NOMO-1 (cell line): ENCODE results near the gene MESD.
A peak's percentile ranks its signal among the peaks of the same experiment; 100 is the strongest.

Experiments
- DNase-seq, 2 experiments: peaks; one replicate each; lab custom pipeline; 2025; ENCODE audit not compliant: unreplicated experiment in 2 of 2; lab: John Stamatoyannopoulos, UW

The MESD gene

GRCh38 chr15:80989518-80990478 is at the start of gene MESD:
Gene MESD (minus strand): TSS chr15:80989819. CDS start chr15:80989791, 28 bp downstream.
- peak; percentile 89 to 96 for DNase-seq

DNA sequence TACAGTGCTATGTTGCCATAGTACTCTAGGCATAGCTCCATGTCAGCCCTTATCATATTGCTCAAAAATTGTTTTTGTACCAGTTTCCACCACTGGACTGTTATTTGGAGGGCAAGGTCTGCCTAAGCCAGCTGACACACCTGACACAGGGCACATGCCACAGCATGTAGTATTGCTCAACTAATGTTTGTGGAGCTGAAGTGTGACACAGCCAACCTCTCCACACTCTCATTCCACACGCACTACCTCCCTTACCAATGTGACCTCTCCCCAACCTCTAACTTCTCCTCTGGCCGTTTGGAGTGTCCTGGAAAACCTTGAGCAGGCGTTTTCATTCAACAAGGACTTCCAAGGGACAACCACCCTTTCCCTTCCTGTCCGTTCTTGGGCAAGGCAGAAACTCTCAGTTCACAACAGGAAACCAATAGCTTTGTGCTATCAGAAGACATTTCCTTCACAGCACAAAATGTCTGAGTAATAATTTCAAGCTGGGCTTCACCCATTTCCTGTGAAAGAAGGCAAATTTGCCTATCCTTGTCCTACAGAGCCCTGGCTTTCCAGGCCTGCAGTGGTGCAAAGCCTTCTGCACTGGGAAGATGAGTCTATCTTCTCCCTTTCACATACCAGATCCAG is 49.5 kb upstream of the MESD start:
- no peak for DNase-seq

GRCh38 chr15:81037952-81038743 is 48.5 kb upstream of the MESD start:
- DNase-seq, result no peak

GRCh38 chr15:81033508-81033907 is 43.9 kb upstream of the MESD start:
- no peak for DNase-seq

DNA sequence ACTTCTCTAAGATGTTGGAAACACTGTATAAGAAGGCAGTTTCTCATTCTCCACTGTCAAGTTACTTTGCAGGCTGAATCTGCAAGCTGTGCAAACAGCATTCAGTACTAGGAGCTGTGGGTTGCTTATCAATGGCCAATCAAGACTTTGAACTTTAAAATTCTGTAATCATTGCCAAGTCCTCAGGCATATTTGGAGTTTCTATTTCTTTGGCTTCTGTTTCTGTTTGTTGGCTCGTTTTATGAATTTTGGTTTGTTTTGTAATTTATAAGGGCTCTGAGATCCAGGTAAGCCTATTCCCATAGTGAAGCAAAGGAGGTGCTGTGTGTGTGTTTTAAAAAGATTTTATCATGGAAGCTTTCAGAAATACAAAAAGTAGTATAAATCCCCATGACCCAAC is 43.2 kb upstream of the MESD start:
- DNase-seq, result no peak

GRCh38 chr15:81032355-81032754 is 42.7 kb upstream of the MESD start:
- DNase-seq, result no peak

DNA sequence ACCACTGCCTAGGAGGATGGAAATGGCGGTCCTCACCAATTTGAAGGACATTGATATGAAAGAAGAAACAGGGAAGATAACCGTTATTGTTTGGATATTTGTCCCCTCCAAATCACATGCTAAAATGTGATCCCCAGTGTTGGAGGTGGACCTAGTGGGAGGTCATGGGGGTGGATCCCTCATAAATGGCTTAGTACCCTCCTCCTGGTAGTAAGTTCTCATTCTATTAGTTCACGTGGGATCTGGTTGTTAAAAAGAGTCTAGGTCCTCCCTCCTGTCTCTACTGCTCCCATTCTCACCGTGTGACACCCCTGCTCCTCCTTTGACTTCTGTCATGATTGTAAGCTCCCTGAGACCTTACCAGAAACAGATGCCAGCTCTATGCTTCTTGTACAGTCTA is 41.6 kb upstream of the MESD start:
- DNase-seq, result no peak

GRCh38 chr15:81030301-81030750 is 40.7 kb upstream of the MESD start:
- peak in 1 of 2 experiments; percentile 34 for DNase-seq

DNA sequence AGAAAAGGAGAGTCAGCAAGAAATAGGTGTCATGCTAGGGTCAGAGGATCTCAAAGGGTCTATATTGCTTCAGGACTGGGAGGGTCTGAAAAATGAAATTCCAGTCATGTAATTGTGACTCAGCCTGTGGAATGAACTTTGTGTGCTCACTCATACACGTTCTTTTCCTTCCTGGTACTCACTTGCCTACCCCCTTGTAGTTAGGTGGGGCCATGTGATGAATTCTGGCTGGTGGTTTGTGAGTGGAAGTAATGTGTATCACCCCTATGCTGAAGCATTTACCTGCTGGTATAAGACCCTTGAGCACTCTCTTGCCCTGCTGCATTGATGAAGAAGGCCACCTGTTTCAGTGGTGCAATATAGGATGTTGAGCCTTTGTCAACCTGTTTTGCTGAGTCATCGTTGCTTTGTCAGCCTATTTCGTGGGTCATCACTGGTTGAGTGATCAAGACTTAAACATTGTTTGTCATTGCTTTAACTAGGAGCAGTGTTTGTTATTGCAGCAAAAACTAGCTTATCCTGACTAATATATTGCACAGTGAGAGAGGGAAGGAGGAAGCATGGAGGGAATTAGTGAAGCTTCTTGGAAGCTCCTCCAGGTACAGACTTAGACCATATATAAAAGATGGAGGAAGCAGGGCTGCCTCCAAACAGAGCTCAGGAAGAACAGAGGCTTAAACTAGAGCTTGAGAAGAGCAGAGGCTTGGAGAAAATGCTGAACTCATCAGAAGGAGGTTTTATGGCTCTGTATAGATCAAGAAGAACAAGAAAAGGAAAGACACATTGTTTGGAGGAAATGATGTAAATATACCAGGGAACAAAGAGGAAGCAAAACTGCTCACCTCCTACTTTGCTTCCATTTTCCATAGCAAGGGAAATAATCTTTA is 40.0 kb upstream of the MESD start:
- DNase-seq, result peak in 1 of 2 experiments; percentile 34

DNA sequence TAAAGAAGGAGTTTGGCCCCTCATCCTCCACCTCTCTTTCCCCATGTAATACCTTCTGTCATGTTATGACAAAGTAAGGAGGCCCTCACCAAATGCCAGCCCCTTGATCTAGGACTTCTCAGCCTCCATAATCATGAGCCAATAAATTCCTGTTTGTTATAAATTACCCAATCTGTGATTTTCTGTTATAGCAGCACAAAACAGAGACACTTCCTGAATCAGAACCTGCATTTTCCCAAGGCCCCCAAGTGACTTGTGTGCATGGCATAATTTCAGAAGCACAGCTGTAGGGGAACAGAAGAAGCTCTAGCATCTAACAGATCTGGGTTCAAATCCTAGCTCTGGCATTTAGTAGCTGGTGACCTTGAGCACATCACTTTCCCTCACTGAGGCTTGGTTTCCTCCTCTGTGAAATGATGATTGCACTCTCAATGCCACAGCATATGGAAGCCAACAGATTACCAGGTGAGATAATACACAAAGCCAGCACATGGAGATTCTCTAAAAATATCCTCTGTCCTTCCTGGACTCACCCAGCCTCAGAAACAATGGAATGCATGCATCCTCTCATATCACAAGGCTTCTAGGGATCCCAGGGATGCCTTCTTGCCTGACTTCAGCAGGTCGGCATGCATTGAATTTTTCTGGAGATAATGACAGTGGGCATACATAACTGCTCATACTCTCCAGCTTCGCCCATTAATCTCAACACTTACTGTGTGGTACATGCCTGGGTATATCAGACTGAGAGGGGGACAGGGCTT is 37.4 kb upstream of the MESD start:
- no peak for DNase-seq

DNA sequence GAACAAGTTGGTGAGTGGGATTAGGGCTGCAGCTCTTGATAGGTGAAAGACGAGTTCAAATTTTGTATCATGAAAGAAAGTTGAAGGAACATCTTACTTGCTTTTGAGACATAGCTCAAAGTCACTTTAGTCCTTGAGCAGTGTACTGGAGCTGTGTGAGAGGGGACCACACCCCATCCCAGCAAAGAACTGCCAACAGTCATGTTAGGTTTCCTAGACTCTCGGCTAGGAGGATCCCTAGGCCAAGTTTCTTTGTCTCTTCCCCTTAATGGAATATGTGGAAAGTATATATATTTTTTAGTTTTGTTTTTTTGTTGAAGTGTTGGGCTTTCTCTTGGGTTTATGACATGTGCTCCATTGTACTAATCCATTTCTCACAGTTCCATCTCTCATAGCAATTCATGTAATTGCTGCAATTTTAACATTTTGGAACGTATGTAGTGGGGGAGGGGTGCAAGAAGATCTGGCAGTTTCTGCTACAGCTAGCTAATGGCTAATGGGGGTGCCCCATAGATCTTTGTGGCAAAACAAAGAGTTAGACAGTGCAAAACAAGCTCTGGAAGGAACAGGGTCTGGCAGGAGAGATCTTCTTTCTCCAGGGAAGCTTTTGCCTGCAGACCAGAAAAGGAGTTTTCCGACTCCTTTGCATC is 36.2 kb upstream of the MESD start:
- DNase-seq, result no peak

- DNase-seq, result peak in 1 of 2 experiments; percentile 15
Measured at GRCh38 chr15:81024936-81025335, 35.3 kb upstream of the MESD start.

DNA sequence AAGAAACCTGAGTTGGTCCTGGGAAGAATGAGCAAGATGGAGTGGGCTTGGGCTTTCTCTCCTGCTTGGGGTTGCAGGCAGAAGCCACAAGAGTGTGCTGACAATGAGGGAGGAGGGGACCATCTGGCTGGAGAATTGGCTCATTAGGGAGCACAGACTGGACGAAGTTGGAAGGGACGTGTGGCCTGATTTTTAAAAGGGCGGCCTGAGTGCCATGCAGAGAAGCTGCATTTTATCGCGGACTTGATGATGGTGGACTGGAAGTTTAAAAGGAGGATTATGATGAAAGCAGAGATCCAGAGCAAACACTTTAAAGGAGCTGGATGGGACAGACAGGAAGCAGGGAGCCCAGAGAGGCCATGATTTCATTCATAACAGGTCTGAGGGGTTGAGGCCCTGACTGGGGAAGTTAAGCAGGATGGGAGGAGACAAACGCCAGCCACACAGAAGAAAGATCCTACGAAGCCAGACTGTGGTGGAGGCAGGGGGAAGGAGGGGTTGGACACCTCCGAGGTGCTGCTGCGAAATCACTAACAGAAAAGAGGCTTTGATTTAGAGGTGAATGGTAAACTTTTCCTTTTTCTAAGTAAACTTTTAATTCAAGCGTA is 34.8 kb upstream of the MESD start:
- peak; percentile 58 to 61 for DNase-seq

DNA sequence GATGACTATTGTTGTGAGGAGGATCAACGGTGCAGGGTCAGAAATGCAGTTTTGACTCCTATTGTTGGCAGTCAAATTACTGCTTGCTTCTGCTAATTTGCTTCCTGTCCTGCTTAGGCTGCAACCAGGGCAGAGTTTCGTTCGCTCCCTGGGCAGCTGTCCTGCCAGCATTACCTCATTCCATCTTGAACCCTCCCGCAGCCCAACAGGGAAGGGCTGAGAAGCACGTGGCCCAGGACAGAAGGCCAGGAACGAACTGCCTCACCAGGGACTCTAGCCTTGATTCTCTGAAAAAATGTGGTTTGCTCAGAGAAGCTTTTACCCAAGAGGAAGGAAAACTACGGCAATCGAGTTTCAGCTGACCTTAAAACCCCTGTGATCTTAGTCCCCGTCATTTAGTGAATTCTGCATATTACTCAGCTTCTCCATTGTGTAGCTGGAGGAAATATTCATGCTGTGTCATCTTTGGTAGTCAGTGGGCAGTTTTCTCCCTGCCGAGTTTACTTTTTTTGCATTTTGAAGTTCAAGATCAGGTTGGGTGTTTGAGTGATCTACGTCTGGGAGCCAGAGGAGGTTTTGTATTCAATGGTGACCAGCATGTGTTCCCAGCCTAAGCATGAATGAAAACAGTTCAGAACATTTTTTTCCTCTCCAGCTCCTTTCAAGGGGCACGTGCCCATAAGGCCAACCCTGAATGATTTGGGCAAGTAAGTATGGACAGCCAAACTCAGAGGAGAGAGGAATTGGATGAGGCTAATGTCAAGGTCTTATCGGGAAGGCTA is 34.1 kb upstream of the MESD start:
- DNase-seq, result peak; percentile 83 to 92

- DNase-seq, result no peak
Measured at GRCh38 chr15:81021321-81021720, 31.7 kb upstream of the MESD start.

DNA sequence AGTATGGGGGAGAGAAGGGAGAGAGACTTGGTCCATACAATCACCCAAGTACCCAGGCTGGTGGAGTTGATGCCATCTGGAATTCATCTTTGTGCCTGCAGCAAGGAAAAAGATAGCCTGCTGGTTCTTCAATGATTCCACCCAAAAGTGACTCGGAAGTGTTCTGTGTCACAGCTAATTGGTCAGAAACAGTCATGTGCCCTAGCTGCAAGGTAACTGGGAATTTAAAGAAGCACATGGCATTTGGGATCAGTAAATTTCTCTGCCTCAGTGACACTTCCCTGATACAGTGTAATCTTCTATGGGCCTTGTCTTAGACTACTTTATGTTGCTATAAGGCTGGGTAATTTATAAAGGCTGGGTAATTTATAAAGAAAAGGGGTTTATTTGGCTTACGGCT is 28.6 kb upstream of the MESD start:
- no peak for DNase-seq

DNA sequence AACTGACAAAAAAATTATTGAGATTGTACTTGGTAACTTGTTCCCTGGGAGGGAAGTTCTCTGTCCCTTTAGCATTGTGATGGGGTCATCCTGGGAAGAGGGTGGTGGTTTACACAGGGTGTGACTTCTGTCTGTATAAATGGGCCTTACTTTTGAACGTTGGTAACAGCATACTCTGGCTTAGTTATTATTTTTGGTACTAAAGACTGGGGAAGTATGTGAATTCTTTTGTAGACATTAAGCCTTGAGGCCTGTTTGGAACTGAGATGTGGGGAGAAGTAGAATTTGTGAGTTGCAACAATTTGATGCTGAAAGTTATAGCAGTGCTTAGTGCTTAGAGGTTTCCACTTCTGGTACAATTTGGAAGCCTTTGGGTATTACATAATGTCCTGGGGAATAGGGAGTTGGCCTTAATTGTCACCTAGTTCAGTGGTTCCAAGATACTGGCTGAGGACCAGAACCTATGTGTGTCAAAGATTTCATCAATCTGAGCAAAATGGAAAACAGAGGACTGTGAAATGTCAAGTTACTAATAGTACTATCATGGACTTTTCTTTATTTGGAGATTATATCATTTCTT is 27.0 kb upstream of the MESD start:
- DNase-seq, result no peak
